K562 (cell line): ENCODE results near the gene TAF11. TPM values are rescaled to one million over a fixed set of nuclear protein-coding genes. Genes with fewer than 3 reads are reported as not detected.

Source experiments
- BRD9 ChIP-seq: fragments of 450-650 bp; IDR thresholded peaks from 2 replicates; pipeline ENCODE4 v1.6.1; 2018; ENCODE audit warnings: low read depth; ENCODE audit not compliant: partially characterized antibody
- CBX2 ChIP-seq: fragments of 200-600 bp; sonication (generic); IDR thresholded peaks from one replicate; pipeline ENCODE4 v1.6.1; 2012; ENCODE audit warnings: mild to moderate bottlenecking, low read length, inconsistent platforms; ENCODE audit not compliant: insufficient read depth, poor library complexity, severe bottlenecking
- CTBP1 ChIP-seq: fragments of 450-650 bp; IDR thresholded peaks from 2 replicates; pipeline ENCODE4 v1.6.1; 2016; ENCODE audit warnings: borderline replicate concordance
- FOSL1 ChIP-seq: fragments of 200-800 bp; sonication (Bioruptor generic); conservative IDR thresholded peaks from 2 replicates; pipeline ENCODE4 v1.6.1; 2016; ENCODE audit warnings: missing genetic modification characterization, missing compliant biosample characterization
- HIVEP1 ChIP-seq: fragments of 250-450 bp; sonication (Bioruptor Pico); IDR thresholded peaks from 2 replicates; pipeline ENCODE4 v1.4.0; 2020; ENCODE audit warnings: mild to moderate bottlenecking
- MECOM ChIP-seq: fragments of 250-450 bp; sonication (Bioruptor Pico); IDR thresholded peaks from 2 replicates; pipeline ENCODE4 v1.8.0; 2022; ENCODE audit warnings: inconsistent platforms
- NCOA2 ChIP-seq, 2 experiments: fragments of 450-650 bp; IDR thresholded peaks; 2 replicates each; pipeline ENCODE4 v1.6.1; 2018; ENCODE audit warnings: mild to moderate bottlenecking in 2 of 2, moderate library complexity in 1 of 2; ENCODE audit not compliant: partially characterized antibody in 2 of 2
- NFIX ChIP-seq: fragments of 250-450 bp; sonication (Bioruptor Pico); IDR thresholded peaks from 2 replicates; pipeline ENCODE4 v1.4.0; 2020; ENCODE audit warnings: low read depth, mild to moderate bottlenecking, moderate library complexity
- POLR2G ChIP-seq: fragments of 200-400 bp; formaldehyde crosslinking; IDR thresholded peaks from 2 replicates; pipeline ENCODE4 v1.6.1; 2017; ENCODE audit warnings: low read depth, mild to moderate bottlenecking, antibody characterized with exemption, low read length, moderate library complexity
- STAT5B ChIP-seq: fragments of 250-450 bp; sonication (Bioruptor Pico); IDR thresholded peaks from 2 replicates; pipeline ENCODE4 v1.8.0; 2021; ENCODE audit warnings: mild to moderate bottlenecking, inconsistent platforms
- TSC22D4 ChIP-seq: fragments of 450-650 bp; IDR thresholded peaks from 2 replicates; pipeline ENCODE4 v1.6.1; 2016; ENCODE audit warnings: missing genetic modification characterization, missing biosample characterization, control low read depth
- polyA plus RNA-seq, 8 experiments: library from polyadenylated mRNA; depleted of rRNA in 4 of 8; stranded (reverse) in 5 of 8; unstranded in 3 of 8; fragments of >200 nt; fragmentation: Nextera tagmentation in 2 of 8; fragmentation: Illumina TruSeq in 1 of 8; extraction: Ambion mirVana in 2 of 8; extraction: Trizol in 1 of 8; gene quantifications; 2 replicates each; pipeline versions ENCODE4 v1.2.1 to v1.2.3, GENCODE V29; 2011 to 2014; ENCODE audit warnings: inconsistent platforms in 1 of 8, missing spikeins in 1 of 8
- total RNA-seq, 7 experiments: library from RNA; depleted of rRNA in 6 of 7; stranded (reverse); fragments of >200 nt in 6 of 7; fragmentation: Illumina TruSeq in 2 of 7; extraction: Trizol in 2 of 7; gene quantifications; 2 replicates each; pipeline versions ENCODE4 v1.2.1 to v1.2.3, GENCODE V29; 2011 to 2021; ENCODE audit warnings: low replicate concordance in 1 of 7
- TF ChIP-seq, protein P1 (sequence below): fragments of 450-650 bp; IDR thresholded peaks from 2 replicates; pipeline ENCODE4 v1.7.0; 2016; ENCODE audit warnings: borderline replicate concordance
- TF ChIP-seq, protein P2 (sequence below): sonication (generic); formaldehyde crosslinking; IDR thresholded peaks from 2 replicates; pipeline ENCODE4 v1.8.0; 2022; ENCODE audit warnings: mild to moderate bottlenecking, low read depth, missing genetic modification reagents
- TF ChIP-seq, protein P3 (sequence below): sonication (generic); formaldehyde crosslinking; IDR thresholded peaks from 2 replicates; pipeline ENCODE4 v1.8.0; 2023; ENCODE audit warnings: missing genetic modification reagents, mild to moderate bottlenecking, borderline replicate concordance
- TF ChIP-seq, protein P4 (sequence below): sonication (generic); IDR thresholded peaks from 2 replicates; pipeline ENCODE4 v1.6.1; 2016
- TF ChIP-seq, protein P5 (sequence below): fragments of 250-450 bp; sonication (Bioruptor Pico); IDR thresholded peaks from 2 replicates; pipeline ENCODE4 v1.5.0; 2022; ENCODE audit warnings: mild to moderate bottlenecking

Gene TAF11
- total and polyA plus RNA-seq, 9 of the 15 experiments (the other 6 are each of a cell fraction or from before 2014, with no cell fraction given) = 40.9 to 91.9 (median 71.9) TPM

DNA sequence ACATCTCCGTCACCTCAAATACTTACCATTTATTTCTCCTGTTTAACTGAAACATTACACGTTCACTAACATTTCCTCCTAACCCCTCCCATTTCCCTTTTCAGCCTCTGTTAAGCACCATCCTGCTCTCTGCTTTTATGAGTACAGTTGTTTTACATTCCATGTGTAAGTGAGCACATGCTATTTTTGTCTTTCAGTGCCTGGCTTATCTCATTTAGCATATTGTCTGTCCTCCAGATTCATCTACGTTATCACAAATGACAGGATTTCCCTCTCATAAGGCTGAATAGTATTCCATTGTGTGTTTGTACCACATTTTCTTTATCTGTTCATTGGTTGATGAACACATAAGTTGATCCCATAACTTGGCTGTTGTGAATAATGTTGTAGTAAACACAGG is 22.7 kb downstream of the TAF11 start (continued):
- TF ChIP-seq, protein P1, sequence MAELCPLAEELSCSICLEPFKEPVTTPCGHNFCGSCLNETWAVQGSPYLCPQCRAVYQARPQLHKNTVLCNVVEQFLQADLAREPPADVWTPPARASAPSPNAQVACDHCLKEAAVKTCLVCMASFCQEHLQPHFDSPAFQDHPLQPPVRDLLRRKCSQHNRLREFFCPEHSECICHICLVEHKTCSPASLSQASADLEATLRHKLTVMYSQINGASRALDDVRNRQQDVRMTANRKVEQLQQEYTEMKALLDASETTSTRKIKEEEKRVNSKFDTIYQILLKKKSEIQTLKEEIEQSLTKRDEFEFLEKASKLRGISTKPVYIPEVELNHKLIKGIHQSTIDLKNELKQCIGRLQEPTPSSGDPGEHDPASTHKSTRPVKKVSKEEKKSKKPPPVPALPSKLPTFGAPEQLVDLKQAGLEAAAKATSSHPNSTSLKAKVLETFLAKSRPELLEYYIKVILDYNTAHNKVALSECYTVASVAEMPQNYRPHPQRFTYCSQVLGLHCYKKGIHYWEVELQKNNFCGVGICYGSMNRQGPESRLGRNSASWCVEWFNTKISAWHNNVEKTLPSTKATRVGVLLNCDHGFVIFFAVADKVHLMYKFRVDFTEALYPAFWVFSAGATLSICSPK = no peak
- no peak for TF ChIP-seq STAT5B
- TF ChIP-seq, protein P2, sequence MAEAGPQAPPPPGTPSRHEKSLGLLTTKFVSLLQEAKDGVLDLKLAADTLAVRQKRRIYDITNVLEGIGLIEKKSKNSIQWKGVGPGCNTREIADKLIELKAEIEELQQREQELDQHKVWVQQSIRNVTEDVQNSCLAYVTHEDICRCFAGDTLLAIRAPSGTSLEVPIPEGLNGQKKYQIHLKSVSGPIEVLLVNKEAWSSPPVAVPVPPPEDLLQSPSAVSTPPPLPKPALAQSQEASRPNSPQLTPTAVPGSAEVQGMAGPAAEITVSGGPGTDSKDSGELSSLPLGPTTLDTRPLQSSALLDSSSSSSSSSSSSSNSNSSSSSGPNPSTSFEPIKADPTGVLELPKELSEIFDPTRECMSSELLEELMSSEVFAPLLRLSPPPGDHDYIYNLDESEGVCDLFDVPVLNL = no peak
- TF ChIP-seq, protein P3, sequence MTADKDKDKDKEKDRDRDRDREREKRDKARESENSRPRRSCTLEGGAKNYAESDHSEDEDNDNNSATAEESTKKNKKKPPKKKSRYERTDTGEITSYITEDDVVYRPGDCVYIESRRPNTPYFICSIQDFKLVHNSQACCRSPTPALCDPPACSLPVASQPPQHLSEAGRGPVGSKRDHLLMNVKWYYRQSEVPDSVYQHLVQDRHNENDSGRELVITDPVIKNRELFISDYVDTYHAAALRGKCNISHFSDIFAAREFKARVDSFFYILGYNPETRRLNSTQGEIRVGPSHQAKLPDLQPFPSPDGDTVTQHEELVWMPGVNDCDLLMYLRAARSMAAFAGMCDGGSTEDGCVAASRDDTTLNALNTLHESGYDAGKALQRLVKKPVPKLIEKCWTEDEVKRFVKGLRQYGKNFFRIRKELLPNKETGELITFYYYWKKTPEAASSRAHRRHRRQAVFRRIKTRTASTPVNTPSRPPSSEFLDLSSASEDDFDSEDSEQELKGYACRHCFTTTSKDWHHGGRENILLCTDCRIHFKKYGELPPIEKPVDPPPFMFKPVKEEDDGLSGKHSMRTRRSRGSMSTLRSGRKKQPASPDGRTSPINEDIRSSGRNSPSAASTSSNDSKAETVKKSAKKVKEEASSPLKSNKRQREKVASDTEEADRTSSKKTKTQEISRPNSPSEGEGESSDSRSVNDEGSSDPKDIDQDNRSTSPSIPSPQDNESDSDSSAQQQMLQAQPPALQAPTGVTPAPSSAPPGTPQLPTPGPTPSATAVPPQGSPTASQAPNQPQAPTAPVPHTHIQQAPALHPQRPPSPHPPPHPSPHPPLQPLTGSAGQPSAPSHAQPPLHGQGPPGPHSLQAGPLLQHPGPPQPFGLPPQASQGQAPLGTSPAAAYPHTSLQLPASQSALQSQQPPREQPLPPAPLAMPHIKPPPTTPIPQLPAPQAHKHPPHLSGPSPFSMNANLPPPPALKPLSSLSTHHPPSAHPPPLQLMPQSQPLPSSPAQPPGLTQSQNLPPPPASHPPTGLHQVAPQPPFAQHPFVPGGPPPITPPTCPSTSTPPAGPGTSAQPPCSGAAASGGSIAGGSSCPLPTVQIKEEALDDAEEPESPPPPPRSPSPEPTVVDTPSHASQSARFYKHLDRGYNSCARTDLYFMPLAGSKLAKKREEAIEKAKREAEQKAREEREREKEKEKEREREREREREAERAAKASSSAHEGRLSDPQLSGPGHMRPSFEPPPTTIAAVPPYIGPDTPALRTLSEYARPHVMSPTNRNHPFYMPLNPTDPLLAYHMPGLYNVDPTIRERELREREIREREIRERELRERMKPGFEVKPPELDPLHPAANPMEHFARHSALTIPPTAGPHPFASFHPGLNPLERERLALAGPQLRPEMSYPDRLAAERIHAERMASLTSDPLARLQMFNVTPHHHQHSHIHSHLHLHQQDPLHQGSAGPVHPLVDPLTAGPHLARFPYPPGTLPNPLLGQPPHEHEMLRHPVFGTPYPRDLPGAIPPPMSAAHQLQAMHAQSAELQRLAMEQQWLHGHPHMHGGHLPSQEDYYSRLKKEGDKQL (CRISPR knock-in tag) = no peak
- TF ChIP-seq, protein P4, sequence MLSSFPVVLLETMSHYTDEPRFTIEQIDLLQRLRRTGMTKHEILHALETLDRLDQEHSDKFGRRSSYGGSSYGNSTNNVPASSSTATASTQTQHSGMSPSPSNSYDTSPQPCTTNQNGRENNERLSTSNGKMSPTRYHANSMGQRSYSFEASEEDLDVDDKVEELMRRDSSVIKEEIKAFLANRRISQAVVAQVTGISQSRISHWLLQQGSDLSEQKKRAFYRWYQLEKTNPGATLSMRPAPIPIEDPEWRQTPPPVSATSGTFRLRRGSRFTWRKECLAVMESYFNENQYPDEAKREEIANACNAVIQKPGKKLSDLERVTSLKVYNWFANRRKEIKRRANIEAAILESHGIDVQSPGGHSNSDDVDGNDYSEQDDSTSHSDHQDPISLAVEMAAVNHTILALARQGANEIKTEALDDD = peak; percentile 62
- TF ChIP-seq NCOA2 (IDR thresholded peaks at IDR 0.05; ENCODE audit: partially characterized antibody in 2 of 2) = peak in 1 of 2 experiments; percentile 60
- TF ChIP-seq TSC22D4 = no peak
- no peak for TF ChIP-seq NFIX (CRISPR knock-in tag)
- no peak for TF ChIP-seq MECOM (CRISPR knock-in tag)
- TF ChIP-seq FOSL1 (tag) = peak; percentile 89
- TF ChIP-seq CBX2 = no peak
- peak; percentile 58 for TF ChIP-seq BRD9
- TF ChIP-seq, protein P5, sequence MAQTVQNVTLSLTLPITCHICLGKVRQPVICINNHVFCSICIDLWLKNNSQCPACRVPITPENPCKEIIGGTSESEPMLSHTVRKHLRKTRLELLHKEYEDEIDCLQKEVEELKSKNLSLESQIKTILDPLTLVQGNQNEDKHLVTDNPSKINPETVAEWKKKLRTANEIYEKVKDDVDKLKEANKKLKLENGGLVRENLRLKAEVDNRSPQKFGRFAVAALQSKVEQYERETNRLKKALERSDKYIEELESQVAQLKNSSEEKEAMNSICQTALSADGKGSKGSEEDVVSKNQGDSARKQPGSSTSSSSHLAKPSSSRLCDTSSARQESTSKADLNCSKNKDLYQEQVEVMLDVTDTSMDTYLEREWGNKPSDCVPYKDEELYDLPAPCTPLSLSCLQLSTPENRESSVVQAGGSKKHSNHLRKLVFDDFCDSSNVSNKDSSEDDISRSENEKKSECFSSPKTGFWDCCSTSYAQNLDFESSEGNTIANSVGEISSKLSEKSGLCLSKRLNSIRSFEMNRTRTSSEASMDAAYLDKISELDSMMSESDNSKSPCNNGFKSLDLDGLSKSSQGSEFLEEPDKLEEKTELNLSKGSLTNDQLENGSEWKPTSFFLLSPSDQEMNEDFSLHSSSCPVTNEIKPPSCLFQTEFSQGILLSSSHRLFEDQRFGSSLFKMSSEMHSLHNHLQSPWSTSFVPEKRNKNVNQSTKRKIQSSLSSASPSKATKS = no peak
- no peak for TF ChIP-seq POLR2G
- no peak for TF ChIP-seq HIVEP1
- peak; percentile 92 for TF ChIP-seq CTBP1
